Astrocyte (in vitro differentiated cells and primary cell): ENCODE measurements around the gene CTIF. TPM values are rescaled to one million over a fixed set of nuclear protein-coding genes. Genes with fewer than 3 reads are reported as not detected.

Source experiments
- DNase-seq: peaks from one replicate; pipeline ENCODE4 v3.0.0-alpha.2; 2010; ENCODE audit warnings: low read depth
- FAIRE-seq: peaks from 2 replicates; lab custom pipeline; 2011; peaks lifted over from hg19 to GRCh38; lab: Jason Lieb, UNC
- H2AFZ ChIP-seq: 2 replicates; pipeline ENCODE4 v1.6.0; 2012; ENCODE audit warnings: low read depth, low read length, inconsistent platforms
- H3K27ac ChIP-seq: 2 replicates; pipeline ENCODE4 v1.5.1; 2011; ENCODE audit warnings: low read depth, low read length, inconsistent platforms
- H3K27me3 ChIP-seq: 2 replicates; pipeline ENCODE4 v1.6.0; 2011; ENCODE audit warnings: low read length, inconsistent platforms; ENCODE audit not compliant: insufficient read depth
- H3K36me3 ChIP-seq: 2 replicates; pipeline ENCODE4 v1.5.1; 2011; ENCODE audit warnings: low read length, inconsistent platforms; ENCODE audit not compliant: insufficient read depth
- H3K4me1 ChIP-seq: 2 replicates; pipeline ENCODE4 v1.5.1; 2011; ENCODE audit warnings: low read length, inconsistent platforms; ENCODE audit not compliant: insufficient read depth
- H3K4me2 ChIP-seq: 2 replicates; pipeline ENCODE4 v1.6.0; 2012; ENCODE audit warnings: low read length, inconsistent platforms
- H3K4me3 ChIP-seq: 2 replicates; pipeline ENCODE4 v1.5.1; 2011; ENCODE audit warnings: low read depth, mild to moderate bottlenecking, low read length, inconsistent platforms; ENCODE audit not compliant: insufficient read depth
- H3K79me2 ChIP-seq: 2 replicates; pipeline ENCODE4 v1.6.0; 2012; ENCODE audit warnings: mild to moderate bottlenecking, low read length, inconsistent platforms; ENCODE audit not compliant: insufficient read depth
- H3K9ac ChIP-seq: 2 replicates; pipeline ENCODE4 v1.6.0; 2012; ENCODE audit warnings: mild to moderate bottlenecking, low read length, inconsistent platforms
- H3K9me3 ChIP-seq: 2 replicates; pipeline ENCODE4 v1.5.1; 2012; ENCODE audit warnings: low read depth, mild to moderate bottlenecking, low read length, inconsistent platforms; ENCODE audit not compliant: insufficient read depth
- H4K20me1 ChIP-seq: 2 replicates; pipeline ENCODE4 v1.6.0; 2012; ENCODE audit warnings: low read length, inconsistent platforms; ENCODE audit not compliant: insufficient read depth
- H3K27ac Mint-ChIP-seq: one replicate; pipeline ENCODE4 v1.8.0; 2021; ENCODE audit warnings: mild to moderate bottlenecking, mixed read lengths; ENCODE audit not compliant: unreplicated experiment
- H3K27me3 Mint-ChIP-seq: one replicate; pipeline ENCODE4 v1.8.0; 2021; ENCODE audit warnings: low read depth, mixed read lengths; ENCODE audit not compliant: unreplicated experiment
- H3K36me3 Mint-ChIP-seq: one replicate; pipeline ENCODE4 v1.8.0; 2021; ENCODE audit warnings: low read depth, mixed read lengths; ENCODE audit not compliant: unreplicated experiment
- H3K4me1 Mint-ChIP-seq: one replicate; pipeline ENCODE4 v1.8.0; 2021; ENCODE audit warnings: low read depth, mixed read lengths; ENCODE audit not compliant: unreplicated experiment
- H3K4me3 Mint-ChIP-seq: one replicate; pipeline ENCODE4 v1.8.0; 2021; ENCODE audit warnings: mild to moderate bottlenecking, moderate library complexity, mixed read lengths; ENCODE audit not compliant: unreplicated experiment
- H3K9me3 Mint-ChIP-seq: one replicate; pipeline ENCODE4 v1.8.0; 2021; ENCODE audit warnings: mild to moderate bottlenecking, mixed read lengths; ENCODE audit not compliant: unreplicated experiment
- CTCF ChIP-seq: IDR thresholded peaks from 2 replicates; pipeline ENCODE4 v1.5.1; 2011; ENCODE audit warnings: low read depth, mild to moderate bottlenecking, inconsistent platforms, low read length, moderate library complexity; ENCODE audit not compliant: insufficient read depth
- EZH2 ChIP-seq: IDR thresholded peaks from 2 replicates; pipeline ENCODE4 v1.6.1; 2012; ENCODE audit warnings: mild to moderate bottlenecking, low read length, inconsistent platforms; ENCODE audit not compliant: insufficient read depth
- total RNA-seq: library from RNA; stranded (reverse); gene quantifications from 2 replicates; pipeline ENCODE4 v1.2.1, GENCODE V29; 2021

CTIF gene
- total RNA-seq, 1 donor from 2014 or later, result 101 TPM

DNA sequence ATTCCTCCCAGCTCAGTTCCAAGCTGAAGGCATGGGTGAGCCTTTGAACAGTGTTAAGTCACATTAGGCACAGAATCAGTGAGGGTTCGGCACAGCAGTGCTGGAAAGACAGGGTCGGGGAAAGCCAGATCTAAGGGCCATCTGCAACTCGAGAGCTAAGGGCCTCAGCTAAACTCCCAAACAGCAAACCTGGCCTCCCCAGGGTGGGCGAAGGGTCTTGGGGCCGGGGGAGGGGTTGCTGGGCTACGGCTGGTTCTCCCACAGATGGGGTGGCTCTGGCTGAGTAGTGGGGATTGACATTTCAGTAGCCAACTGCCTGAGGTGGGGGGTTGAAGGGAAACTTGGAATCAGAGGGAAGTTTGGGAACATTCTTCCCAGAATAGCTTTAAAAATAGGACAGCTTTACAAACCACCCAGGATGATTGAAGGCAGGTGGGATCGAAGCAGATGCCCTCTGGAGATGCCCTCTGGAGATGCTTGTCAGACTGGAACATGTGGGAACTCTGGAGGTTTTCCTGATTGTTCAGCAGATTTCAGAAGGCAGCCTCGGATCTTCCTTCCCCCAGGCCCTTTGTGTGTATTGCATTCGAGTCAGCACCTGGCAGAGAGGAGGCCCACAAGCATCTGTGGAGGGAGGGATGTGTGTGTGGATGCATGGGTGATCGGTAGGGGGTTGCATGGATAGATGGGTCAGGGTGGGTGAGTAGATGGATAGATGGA lies 255.6 kb downstream of the CTIF start:
- FAIRE-seq (no peak), DNase-seq (no peak)
- no peak overlapping the region for H3K4me3 ChIP-seq
- Mint-ChIP-seq H3K27ac (no peak overlapping the region), H3K9me3 (no peaks in the 10 kb centered on the region), H3K4me3 (no peak overlapping the region), H3K36me3 (peaks cover 46% of the 10 kb centered on the region), H3K4me1 (peaks cover 13% of the 10 kb centered on the region), H3K27me3 (no peaks in the 10 kb centered on the region)
- H3K4me1 ChIP-seq, result peaks cover 15% of the 10 kb centered on the region
- TF ChIP-seq CTCF (no peak), EZH2 (no peak)
- no peaks in the 10 kb centered on the region for H3K27me3 ChIP-seq
- H4K20me1 ChIP-seq, result peaks cover 10% of the 10 kb centered on the region
- no peaks in the 10 kb centered on the region for H3K79me2 ChIP-seq
- no peak overlapping the region for H3K4me2 ChIP-seq
- H3K36me3 ChIP-seq, result peaks cover 3% of the 10 kb centered on the region
- no peak overlapping the region for H3K9ac ChIP-seq
- H3K27ac ChIP-seq, result no peak overlapping the region
- no peaks in the 10 kb centered on the region for H3K9me3 ChIP-seq
- no peak overlapping the region for H2AFZ ChIP-seq

DNA sequence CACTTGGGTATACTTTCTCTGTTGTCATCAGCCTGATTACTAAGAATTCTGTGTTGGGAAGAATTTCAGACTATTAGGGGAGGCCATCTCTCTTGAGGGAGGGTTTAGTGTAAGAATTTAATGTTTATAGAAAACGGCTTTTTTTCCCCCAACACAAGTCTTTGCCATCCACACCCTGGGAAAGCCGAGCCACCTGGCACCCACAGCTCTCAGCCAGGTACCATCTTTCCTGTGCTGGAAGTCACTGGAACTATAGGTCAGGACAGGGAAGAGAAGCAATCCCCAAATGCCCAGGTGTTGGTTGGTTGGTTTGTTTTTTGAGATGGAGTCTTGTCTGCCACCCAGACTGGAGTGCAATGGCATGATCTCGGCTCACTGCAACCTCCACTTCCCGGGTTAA lies 256.9 kb downstream of the CTIF start:
- Mint-ChIP-seq H3K27ac (no peak overlapping the region), H3K27me3 (no peaks in the 10 kb centered on the region), H3K4me3 (no peak overlapping the region), H3K4me1 (peaks cover 13% of the 10 kb centered on the region), H3K36me3 (peaks cover 50% of the 10 kb centered on the region), H3K9me3 (no peaks in the 10 kb centered on the region)
- no peak overlapping the region for H3K4me2 ChIP-seq
- H3K9me3 ChIP-seq, result no peaks in the 10 kb centered on the region
- H3K27ac ChIP-seq, result no peak overlapping the region
- no peak overlapping the region for H3K9ac ChIP-seq
- peaks cover 7% of the 10 kb centered on the region for H3K36me3 ChIP-seq
- H3K27me3 ChIP-seq, result no peaks in the 10 kb centered on the region
- peaks cover 10% of the 10 kb centered on the region for H4K20me1 ChIP-seq
- FAIRE-seq, result no peak
- no peak for TF ChIP-seq EZH2
- TF ChIP-seq CTCF, result no peak
- no peak overlapping the region for H2AFZ ChIP-seq
- DNase-seq, result no peak
- peaks cover 5% of the 10 kb centered on the region for H3K4me1 ChIP-seq
- H3K79me2 ChIP-seq, result no peaks in the 10 kb centered on the region
- H3K4me3 ChIP-seq, result no peak overlapping the region
